Measurements from ENCODE around the gene SLC6A17.

GRCh38 chr1:110218739-110219138, 68.4 kb downstream of the SLC6A17 start:
- TF ChIP-seq CTCF (conservative IDR thresholded peaks at IDR 0.05; ENCODE audit: low read length): no peak
- TF ChIP-seq EZH2phosphoT487 (IDR thresholded peaks at IDR 0.05; ENCODE audit: borderline replicate concordance): no peak
